ENCODE data around the gene MMP17.

Gene MMP17

GRCh38 chr12:131828671-131829355 is 620 bp downstream of the MMP17 start:
- TF ChIP-seq EZH2phosphoT487 (IDR thresholded peaks at IDR 0.05; ENCODE audit: borderline replicate concordance, low read length) = no peak
- no peak for TF ChIP-seq CTCF (IDR thresholded peaks at IDR 0.05; ENCODE audit: low read depth, low read length, poor library complexity, severe bottlenecking)
- 0 out of 2 replicates have a peak, but pooled peaks cover 3% of the 10 kb centered on the region for H3K4me1 ChIP-seq (ENCODE audit: control insufficient read depth, low read length)
- H3K27me3 ChIP-seq (ENCODE audit: control insufficient read depth, low read length) = peaks cover 40% of the 10 kb centered on the region
- H3K79me2 ChIP-seq (ENCODE audit: control insufficient read depth, low read length) = no peaks in the 10 kb centered on the region
- no peak overlapping the region for H3K27ac ChIP-seq (ENCODE audit: low read depth, low read length)
- no peaks in the 10 kb centered on the region for H3K36me3 ChIP-seq (ENCODE audit: control insufficient read depth, low read length)
- no peak overlapping the region for H3K4me3 ChIP-seq (ENCODE audit: low read length)
- no peak overlapping the region for H3K4me2 ChIP-seq (ENCODE audit: low read length)
- H4K20me1 ChIP-seq (ENCODE audit: control insufficient read depth, insufficient read depth, low read depth, low read length) = no peaks in the 10 kb centered on the region
- H3K9me2 ChIP-seq (replicated peaks; ENCODE audit: control insufficient read depth, low read length) = no peaks in the 10 kb centered on the region
- H3K9me3 ChIP-seq (ENCODE audit: control insufficient read depth, insufficient read depth, low read length) = no peaks in the 10 kb centered on the region
- H3F3A ChIP-seq (ENCODE audit: control insufficient read depth, insufficient read depth) = no peaks in the 10 kb centered on the region

GRCh38 chr12:131829356-131829747 is 1.2 kb downstream of the MMP17 start:
- no peaks in the 10 kb centered on the region for H3K9me2 ChIP-seq (replicated peaks; ENCODE audit: control insufficient read depth, low read length)
- no peak overlapping the region for H3K4me3 ChIP-seq (ENCODE audit: low read length)
- H3K27ac ChIP-seq (ENCODE audit: low read depth, low read length) = no peak overlapping the region
- no peaks in the 10 kb centered on the region for H3K79me2 ChIP-seq (ENCODE audit: control insufficient read depth, low read length)
- no peak for TF ChIP-seq EZH2phosphoT487 (IDR thresholded peaks at IDR 0.05; ENCODE audit: borderline replicate concordance, low read length)
- TF ChIP-seq CTCF (IDR thresholded peaks at IDR 0.05; ENCODE audit: low read depth, low read length, poor library complexity, severe bottlenecking) = no peak
- H3K4me2 ChIP-seq (ENCODE audit: low read length) = no peak overlapping the region
- 0 out of 2 replicates have a peak, but pooled peaks cover 3% of the 10 kb centered on the region for H3K4me1 ChIP-seq (ENCODE audit: control insufficient read depth, low read length)
- H3F3A ChIP-seq (ENCODE audit: control insufficient read depth, insufficient read depth) = no peaks in the 10 kb centered on the region
- H4K20me1 ChIP-seq (ENCODE audit: control insufficient read depth, insufficient read depth, low read depth, low read length) = no peaks in the 10 kb centered on the region
- H3K36me3 ChIP-seq (ENCODE audit: control insufficient read depth, low read length) = no peaks in the 10 kb centered on the region
- H3K27me3 ChIP-seq (ENCODE audit: control insufficient read depth, low read length) = peaks cover 40% of the 10 kb centered on the region
- H3K9me3 ChIP-seq (ENCODE audit: control insufficient read depth, insufficient read depth, low read length) = no peaks in the 10 kb centered on the region

GRCh38 chr12:131829791-131830334 is 1.7 kb downstream of the MMP17 start:
- no peaks in the 10 kb centered on the region for H3K36me3 ChIP-seq (ENCODE audit: control insufficient read depth, low read length)
- TF ChIP-seq EZH2phosphoT487 (IDR thresholded peaks at IDR 0.05; ENCODE audit: borderline replicate concordance, low read length) (no peak), CTCF (IDR thresholded peaks at IDR 0.05; ENCODE audit: low read depth, low read length, poor library complexity, severe bottlenecking) (no peak)
- H3K4me3 ChIP-seq (ENCODE audit: low read length) = no peak overlapping the region
- H3K27me3 ChIP-seq (ENCODE audit: control insufficient read depth, low read length) = peaks cover 40% of the 10 kb centered on the region
- no peaks in the 10 kb centered on the region for H3F3A ChIP-seq (ENCODE audit: control insufficient read depth, insufficient read depth)
- no peaks in the 10 kb centered on the region for H3K79me2 ChIP-seq (ENCODE audit: control insufficient read depth, low read length)
- H3K4me2 ChIP-seq (ENCODE audit: low read length) = peak overlapping the region; percentile 32; the same call in 1 of the 2 replicates
- H3K9me3 ChIP-seq (ENCODE audit: control insufficient read depth, insufficient read depth, low read length) = no peaks in the 10 kb centered on the region
- H3K4me1 ChIP-seq (ENCODE audit: control insufficient read depth, low read length) = 0 out of 2 replicates have a peak, but pooled peaks cover 3% of the 10 kb centered on the region
- no peaks in the 10 kb centered on the region for H3K9me2 ChIP-seq (replicated peaks; ENCODE audit: control insufficient read depth, low read length)
- no peak overlapping the region for H3K27ac ChIP-seq (ENCODE audit: low read depth, low read length)
- H4K20me1 ChIP-seq (ENCODE audit: control insufficient read depth, insufficient read depth, low read depth, low read length) = no peaks in the 10 kb centered on the region
